Raji (cell line): Measurements from ENCODE around the gene PHF19.

Experiments used
- POLR2A ChIP-seq: IDR thresholded peaks from 2 replicates; pipeline ENCODE4 v1.6.1; 2011; ENCODE audit warnings: low read depth, low read length, control low read depth; ENCODE audit not compliant: insufficient read depth

PHF19 gene

GRCh38 chr9:120902569-120903535, 25.9 kb upstream of the PHF19 start:
- TF ChIP-seq POLR2A: no peak

GRCh38 chr9:120901755-120902568, 25.0 kb upstream of the PHF19 start:
- no peak for TF ChIP-seq POLR2A

- TF ChIP-seq POLR2A: no peak
These were observed 23.8 kb upstream of the PHF19 start for GRCh38 chr9:120900824-120901223.

- TF ChIP-seq POLR2A: no peak
These were observed 22.6 kb upstream of the PHF19 start for GRCh38 chr9:120899490-120900068.

GRCh38 chr9:120898396-120898795, 21.4 kb upstream of the PHF19 start:
- no peak for TF ChIP-seq POLR2A

- no peak for TF ChIP-seq POLR2A
These were observed 19.0 kb upstream of the PHF19 start for GRCh38 chr9:120895951-120896350.

GRCh38 chr9:120894321-120895148, 17.5 kb upstream of the PHF19 start:
- no peak for TF ChIP-seq POLR2A

GRCh38 chr9:120893611-120894307, 16.8 kb upstream of the PHF19 start:
- no peak for TF ChIP-seq POLR2A

- 0 out of 2 replicates have a peak, but pooled peaks have one; percentile 19 for TF ChIP-seq POLR2A
These were observed 16.0 kb upstream of the PHF19 start for GRCh38 chr9:120892748-120893610.

GRCh38 chr9:120891884-120892747, 15.1 kb upstream of the PHF19 start:
- 0 out of 2 replicates have a peak, but pooled peaks have one; percentile 10 for TF ChIP-seq POLR2A

- no peak for TF ChIP-seq POLR2A
These were observed 14.4 kb upstream of the PHF19 start for GRCh38 chr9:120891245-120891883.
